GM19193 (cell line): ENCODE measurements around the gene SYT6.

Source experiments
- POLR2A ChIP-seq: IDR thresholded peaks from 4 replicates; pipeline ENCODE4 v1.6.1; 2011; ENCODE audit not compliant: insufficient read depth, insufficient read length; ENCODE audit errors: extremely low read depth

SYT6 gene

GRCh38 chr1:114097109-114097508, 56.6 kb downstream of the SYT6 start:
- no peak for TF ChIP-seq POLR2A

GRCh38 chr1:114094675-114095074, 59.0 kb downstream of the SYT6 start:
- no peak for TF ChIP-seq POLR2A

GRCh38 chr1:114094363-114094634, 59.4 kb downstream of the SYT6 start:
- no peak for TF ChIP-seq POLR2A

- TF ChIP-seq POLR2A, result no peak
These were observed 59.9 kb downstream of the SYT6 start for GRCh38 chr1:114093624-114094362.

GRCh38 chr1:114092186-114093062, 61.2 kb downstream of the SYT6 start:
- TF ChIP-seq POLR2A, result no peak

GRCh38 chr1:114091711-114092110, 62.0 kb downstream of the SYT6 start:
- no peak for TF ChIP-seq POLR2A

GRCh38 chr1:114090738-114091505, 62.7 kb downstream of the SYT6 start:
- TF ChIP-seq POLR2A, result no peak

GRCh38 chr1:114089502-114090138, 64.0 kb downstream of the SYT6 start:
- TF ChIP-seq POLR2A, result no peak

- no peak for TF ChIP-seq POLR2A
These were observed 65.0 kb downstream of the SYT6 start for GRCh38 chr1:114088392-114089299.

GRCh38 chr1:114087495-114087894, 66.2 kb downstream of the SYT6 start:
- TF ChIP-seq POLR2A, result no peak

- no peak for TF ChIP-seq POLR2A
These were observed 66.9 kb downstream of the SYT6 start for GRCh38 chr1:114086601-114087368.

- no peak for TF ChIP-seq POLR2A
These were observed 70.6 kb downstream of the SYT6 start for GRCh38 chr1:114082867-114083585.

- TF ChIP-seq POLR2A, result no peak
These were observed 71.4 kb downstream of the SYT6 start for GRCh38 chr1:114082304-114082630.
